CD4-positive, alpha-beta T cell treated with Interleukin-15 for 1 hour (primary cell): Measurements from ENCODE around the gene ANKH.
"Not testable (repeated sequence)": the region's sequence is repeated elsewhere in the genome, so short reads cannot be mapped to it uniquely, and the experiment has no call there.

Experiments used
- DNase-seq: peaks from one replicate; pipeline ENCODE4 v3.0.0-alpha.2; 2020

The ANKH gene

GRCh38 chr5:14882658-14883580 lies 11.3 kb upstream of the ANKH start:
- no peak for DNase-seq

- DNase-seq: no peak
Measured at GRCh38 chr5:14881826-14882225, 10.2 kb upstream of the ANKH start.

DNA sequence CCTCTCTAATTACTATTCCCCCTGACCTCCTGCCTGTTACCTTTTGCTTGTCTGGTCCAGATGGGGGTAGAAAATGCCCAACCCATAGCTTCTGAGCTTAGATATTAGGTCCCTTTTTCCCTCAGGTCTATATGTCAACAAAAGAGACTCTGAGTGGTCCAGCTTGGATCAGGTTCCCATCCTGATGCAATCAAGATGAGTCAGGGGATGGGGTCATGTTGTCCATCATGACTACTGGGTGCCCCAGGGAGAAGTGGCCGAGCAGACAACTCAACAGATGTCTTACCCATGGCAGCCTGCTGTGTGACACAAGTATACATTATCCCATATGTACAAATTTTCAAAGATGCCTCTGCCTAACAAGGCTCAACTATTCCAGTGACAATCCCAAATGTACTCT lies 9.1 kb upstream of the ANKH start:
- no peak for DNase-seq

DNA sequence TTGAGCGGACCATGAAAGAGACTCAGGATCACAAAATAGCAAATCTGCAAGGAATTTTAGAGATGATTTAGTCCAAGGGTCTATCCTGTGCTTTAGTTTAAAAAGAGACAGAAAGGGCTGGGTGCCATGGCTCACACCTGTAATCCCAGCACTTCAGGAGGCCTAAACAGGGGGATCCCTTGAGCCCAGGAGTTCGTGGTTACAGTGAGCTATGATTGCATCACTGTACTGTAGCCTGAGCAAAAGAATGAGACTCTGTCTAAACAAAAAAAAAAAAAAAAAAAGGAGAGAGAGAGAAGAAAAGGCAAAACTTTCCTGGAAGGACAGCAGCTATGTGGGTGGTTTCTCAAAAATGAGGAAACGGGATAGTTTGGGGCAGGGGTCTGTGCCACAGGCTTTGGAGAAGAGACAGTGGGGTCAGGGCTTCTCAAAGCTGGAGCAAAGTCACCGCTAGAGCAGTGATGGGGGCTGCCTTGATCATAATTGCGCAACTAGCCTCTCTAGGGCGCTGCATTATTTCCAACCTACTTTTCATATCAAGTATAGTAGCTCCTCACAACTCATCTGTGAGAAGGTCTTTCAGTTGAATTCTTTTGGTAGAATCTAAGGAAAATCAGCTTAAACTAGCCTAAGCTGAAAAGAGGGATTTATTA lies 8.5 kb upstream of the ANKH start:
- no peak for DNase-seq

DNA sequence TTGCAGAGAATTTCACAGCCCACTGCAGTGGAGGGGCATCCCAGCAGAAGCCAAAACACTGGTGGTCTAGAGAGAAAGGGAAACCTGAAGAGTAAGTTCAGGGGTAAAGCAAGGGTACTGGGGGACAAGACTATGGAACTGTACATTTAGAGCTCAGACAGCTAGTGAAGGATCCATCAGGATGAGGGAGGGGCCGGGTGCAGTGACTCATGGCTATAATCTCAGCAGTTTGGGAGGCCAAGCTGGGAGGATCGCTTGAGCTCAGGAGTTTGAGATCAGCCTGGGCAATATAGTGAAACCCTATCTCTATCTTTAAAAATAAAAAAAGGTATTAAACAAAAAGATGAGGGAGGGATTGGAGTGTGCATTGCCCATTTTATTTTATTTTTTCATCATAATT lies 7.8 kb upstream of the ANKH start:
- no peak for DNase-seq

- DNase-seq: not testable (repeated sequence)
Measured at GRCh38 chr5:14878192-14878591, 6.6 kb upstream of the ANKH start.

DNA sequence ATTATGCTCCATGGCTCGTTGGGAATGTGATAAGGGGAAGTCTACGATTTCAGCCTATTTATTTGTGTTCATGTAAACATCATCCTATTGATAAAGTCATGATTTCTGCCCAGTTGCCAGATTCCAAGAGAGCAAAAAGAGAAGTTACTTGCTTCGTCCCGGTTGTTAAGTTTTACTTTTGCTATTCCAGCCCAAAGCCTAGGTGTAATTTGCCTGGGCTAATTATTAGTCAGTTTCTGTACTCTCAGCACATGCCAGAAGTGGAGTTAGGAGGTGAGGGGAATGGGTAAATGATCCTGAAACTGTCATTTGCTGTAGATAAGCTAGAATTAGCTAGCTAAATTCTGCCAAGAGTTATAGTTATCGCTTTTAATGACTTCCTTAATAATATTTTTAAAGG lies 4.5 kb upstream of the ANKH start:
- DNase-seq: no peak

DNA sequence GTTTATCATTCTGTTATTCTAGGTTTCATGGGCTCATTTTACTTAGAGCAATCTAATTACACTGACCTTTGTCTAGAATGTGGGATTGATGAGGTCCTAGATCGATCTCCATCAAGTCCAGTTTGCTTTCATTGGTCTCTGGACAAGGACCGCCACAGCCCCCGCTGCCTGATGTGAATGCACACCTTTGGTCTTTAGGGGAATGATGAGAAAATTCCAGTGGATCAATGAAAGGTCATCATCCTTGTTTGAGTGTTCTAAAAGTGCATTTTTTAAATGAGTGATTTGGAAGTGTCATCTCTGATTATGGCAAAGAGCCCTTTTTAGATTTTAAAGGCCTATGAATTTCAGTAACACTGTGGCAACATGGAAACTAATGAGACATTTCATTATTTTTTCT lies 2.2 kb upstream of the ANKH start:
- DNase-seq: no peak

DNA sequence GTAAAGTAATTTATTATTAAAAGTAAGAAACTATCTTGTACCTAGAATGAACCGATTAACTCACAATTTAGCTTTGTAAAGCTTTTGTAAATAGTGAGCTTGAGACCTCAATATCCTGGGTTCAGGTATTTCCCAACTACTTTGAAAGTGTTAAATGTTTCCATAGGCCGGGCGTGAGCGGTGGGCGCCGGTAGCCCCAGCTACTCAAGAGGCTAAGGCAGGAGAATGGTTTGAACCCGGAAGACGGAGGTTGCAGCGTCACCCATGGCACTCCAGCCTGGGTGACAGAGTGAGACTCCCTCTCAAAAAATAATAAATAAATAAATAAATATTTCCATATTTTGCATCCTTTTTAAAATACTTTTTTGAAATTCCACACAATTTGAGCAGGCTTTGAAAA lies 1.5 kb upstream of the ANKH start:
- DNase-seq: no peak

DNA sequence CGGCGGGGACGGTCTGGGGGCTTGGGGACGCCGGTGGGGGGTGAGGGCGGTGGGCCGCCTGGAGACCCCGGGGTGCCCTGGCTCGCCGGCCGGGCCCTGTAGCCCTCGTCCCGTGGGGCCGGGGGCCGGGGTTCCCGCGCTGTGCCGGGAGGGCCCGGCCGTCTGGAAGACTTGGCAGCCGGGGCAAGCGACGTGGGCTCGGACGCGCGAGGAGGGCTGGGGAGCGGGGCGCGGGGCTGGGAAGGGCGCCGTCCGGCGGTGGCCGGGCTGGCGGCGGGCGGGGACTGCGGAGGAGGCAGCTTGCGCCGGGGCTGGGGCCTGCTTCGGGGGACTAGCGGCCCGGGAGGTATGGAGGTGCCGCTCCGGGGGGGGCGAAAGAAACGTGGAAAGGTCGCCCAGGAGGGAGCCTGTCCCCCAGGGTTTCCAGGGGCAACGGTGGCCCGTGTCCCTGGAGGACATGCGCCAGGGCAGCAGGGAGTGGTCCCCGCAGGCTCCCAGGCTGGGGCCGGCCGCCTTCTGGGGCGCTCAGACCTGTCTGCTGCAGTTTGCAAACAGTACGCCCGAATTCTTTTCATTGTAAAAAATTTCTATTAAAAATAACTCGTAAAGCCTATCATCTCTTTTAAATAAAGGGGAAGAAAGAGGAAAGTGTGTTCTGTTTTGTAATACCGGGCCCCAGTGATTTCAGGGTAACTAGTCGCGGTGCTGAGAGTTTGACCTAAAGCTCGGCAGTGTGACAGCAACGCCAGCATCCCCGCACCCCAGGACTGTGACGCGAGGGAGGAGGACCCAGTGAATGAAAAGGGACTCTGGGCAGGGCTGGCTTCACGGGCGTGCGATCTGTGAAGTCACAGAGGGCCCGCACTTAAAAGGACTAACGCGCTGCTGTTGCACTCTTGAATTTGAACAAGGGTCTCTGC lies 752 bp upstream of the ANKH start:
- DNase-seq: peak; percentile 72

DNA sequence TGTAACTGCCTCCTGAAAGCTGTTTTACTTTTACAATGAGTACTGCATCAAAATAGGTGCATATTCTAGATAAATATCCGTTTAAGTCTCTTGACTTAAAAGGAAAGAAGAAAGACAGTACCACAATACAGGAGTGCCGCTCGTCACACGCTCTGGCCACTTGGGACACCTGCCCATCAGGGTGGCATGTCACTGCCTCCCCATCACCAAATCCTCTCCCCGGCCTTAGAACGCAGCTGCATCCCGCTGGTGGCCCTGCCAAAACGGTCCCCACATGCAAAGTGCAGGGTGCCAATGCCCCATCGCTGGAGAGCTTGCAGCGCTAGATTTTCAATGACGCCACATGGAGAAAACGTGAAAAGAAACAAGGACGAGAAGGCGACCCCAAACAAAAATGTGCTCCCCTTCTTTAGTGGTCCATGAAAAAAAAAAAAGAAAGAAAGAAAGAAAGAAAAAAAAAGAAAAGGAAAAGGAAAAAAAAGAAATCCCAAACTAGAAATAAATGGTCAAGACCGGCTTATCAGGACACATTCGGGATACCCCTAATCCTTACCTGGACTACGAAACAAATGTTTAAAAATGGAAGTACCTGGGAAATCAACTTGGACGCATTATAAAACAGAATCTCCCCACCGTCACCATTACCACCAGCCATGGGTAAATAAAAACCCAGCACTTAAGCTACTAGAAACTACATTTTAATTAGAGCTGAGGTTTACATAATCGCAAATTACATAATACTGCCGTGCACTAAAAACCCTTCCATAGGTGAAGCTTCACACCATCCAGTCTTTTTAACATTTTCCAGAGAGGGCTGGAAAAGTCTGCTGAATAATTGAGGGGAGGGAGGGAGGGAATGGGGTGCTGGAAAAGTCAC lies 1.0 kb downstream of the ANKH start:
- DNase-seq: peak; percentile 84

- DNase-seq: no peak
Measured at GRCh38 chr5:14869668-14870164, 1.9 kb downstream of the ANKH start.

- DNase-seq: no peak
Measured at GRCh38 chr5:14869233-14869632, 2.3 kb downstream of the ANKH start.

DNA sequence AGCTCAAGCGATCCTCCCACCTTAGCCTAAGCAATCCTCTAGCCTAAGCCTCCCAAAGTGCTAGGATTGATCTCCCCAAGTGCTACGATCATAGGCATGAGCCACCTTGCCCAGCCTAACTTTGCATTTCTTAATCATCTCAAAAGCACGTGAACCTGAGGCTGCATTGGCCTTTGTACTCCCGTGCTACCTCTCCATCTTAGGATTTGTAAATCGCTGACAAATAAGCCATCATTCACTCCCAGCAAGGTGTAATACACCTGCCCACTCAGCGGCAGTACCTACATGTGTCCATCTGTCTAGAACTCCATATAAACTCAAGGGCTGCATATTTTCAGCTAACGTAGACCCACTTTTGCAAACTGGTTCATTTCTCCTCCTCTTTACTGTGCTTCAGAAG lies 2.8 kb downstream of the ANKH start:
- no peak for DNase-seq

DNA sequence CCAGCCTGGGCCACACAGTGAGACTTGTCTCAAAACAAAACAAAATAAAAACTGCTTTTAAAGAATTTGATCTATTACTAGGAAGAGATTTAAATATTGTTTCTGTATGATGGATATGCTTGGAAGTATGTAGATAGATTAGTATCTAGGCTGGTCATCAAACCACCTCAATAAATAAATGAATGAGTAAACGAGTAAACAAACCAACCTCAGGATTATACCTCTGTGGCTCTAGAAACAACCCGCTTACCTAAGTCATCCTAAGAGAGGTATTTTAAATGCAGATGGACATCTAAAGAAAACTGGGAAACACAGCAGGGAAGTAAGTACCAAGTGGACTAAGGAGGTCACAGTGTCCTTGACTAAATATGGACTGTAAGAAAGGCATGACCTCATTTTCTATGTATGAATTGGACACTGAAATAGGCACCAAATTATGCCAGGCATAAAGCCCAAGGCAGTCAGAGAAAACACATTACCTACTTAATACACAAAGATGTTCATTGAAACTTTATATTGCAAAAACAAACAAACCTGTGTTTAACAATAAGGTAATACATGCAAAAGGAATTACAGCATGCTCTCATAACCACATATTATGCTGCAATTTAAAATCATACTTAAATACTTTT lies 7.3 kb downstream of the ANKH start:
- no peak for DNase-seq

DNA sequence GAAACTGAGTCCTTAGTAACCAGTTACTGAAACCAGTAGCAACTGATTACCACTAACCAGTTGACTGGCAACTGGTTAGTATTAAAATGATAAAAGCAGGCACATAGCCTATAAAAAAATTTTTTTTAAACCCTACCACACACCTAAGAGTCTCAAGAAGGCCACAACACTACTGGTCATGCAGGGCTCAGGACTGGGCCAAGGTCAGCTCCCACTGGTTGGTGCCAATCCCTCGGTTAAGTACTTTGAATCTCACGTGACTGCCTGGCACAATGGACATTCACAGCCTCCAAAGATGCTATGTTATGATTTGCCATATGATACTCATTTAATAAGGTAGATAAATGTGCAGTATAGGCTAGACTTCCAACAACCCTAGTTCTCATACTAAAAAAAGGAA lies 8.5 kb downstream of the ANKH start:
- no peak for DNase-seq

- DNase-seq: no peak
Measured at GRCh38 chr5:14861123-14861765, 10.3 kb downstream of the ANKH start.

GRCh38 chr5:14859980-14860379 lies 11.6 kb downstream of the ANKH start:
- no peak for DNase-seq

GRCh38 chr5:14859150-14859549 lies 12.4 kb downstream of the ANKH start:
- no peak for DNase-seq

- no peak for DNase-seq
Measured at GRCh38 chr5:14855366-14855765, 16.2 kb downstream of the ANKH start.

DNA sequence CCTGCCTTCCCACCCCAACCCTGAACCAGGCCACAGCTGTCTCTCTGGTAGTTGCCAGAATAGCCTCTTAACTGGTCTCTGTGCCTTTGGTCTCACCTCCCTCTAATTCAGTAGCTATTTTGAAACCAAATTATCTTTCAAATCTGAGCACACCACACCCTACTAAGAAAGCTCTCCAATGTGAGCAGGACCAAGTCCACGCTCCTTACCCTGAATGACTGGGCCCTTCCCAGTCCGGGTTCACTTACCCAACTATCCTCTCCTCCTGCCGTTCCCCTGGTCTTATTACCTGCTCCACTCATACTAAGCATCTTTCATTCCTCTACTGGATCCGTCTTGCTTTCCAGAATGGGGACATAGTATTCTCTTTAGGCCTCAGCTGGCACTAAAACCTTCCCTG lies 16.8 kb downstream of the ANKH start:
- no peak for DNase-seq
